HUES6 (cell line): ENCODE results near the gene ADAM8.
"Not testable (repeated sequence)": the region's sequence is repeated elsewhere in the genome, so short reads cannot be mapped to it uniquely, and the experiment has no call there.

ENCODE experiments used
- H3K27ac ChIP-seq: 2 replicates; pipeline ENCODE4 v1.7.0; 2013; ENCODE audit warnings: low read depth, mild to moderate bottlenecking, low read length, inconsistent platforms
- H3K27me3 ChIP-seq: 2 replicates; pipeline ENCODE4 v1.6.1; 2013; ENCODE audit warnings: low read length; ENCODE audit not compliant: control insufficient read depth, insufficient read depth
- H3K36me3 ChIP-seq: 2 replicates; pipeline ENCODE4 v1.6.1; 2013; ENCODE audit warnings: low read length; ENCODE audit not compliant: control insufficient read depth, insufficient read depth
- H3K4me1 ChIP-seq: 2 replicates; pipeline ENCODE4 v1.6.1; 2013; ENCODE audit warnings: low read length; ENCODE audit not compliant: control insufficient read depth, insufficient read depth
- H3K4me3 ChIP-seq: 2 replicates; pipeline ENCODE4 v1.5.1; 2013; ENCODE audit warnings: low read depth, low read length
- H3K9ac ChIP-seq: one replicate; pipeline ENCODE4 v1.6.1; 2013; ENCODE audit warnings: mild to moderate bottlenecking, low read length
- H3K9me3 ChIP-seq: 2 replicates; pipeline ENCODE4 v1.6.1; 2013; ENCODE audit warnings: low read depth, low read length; ENCODE audit not compliant: control insufficient read depth, insufficient read depth

ADAM8 gene

DNA sequence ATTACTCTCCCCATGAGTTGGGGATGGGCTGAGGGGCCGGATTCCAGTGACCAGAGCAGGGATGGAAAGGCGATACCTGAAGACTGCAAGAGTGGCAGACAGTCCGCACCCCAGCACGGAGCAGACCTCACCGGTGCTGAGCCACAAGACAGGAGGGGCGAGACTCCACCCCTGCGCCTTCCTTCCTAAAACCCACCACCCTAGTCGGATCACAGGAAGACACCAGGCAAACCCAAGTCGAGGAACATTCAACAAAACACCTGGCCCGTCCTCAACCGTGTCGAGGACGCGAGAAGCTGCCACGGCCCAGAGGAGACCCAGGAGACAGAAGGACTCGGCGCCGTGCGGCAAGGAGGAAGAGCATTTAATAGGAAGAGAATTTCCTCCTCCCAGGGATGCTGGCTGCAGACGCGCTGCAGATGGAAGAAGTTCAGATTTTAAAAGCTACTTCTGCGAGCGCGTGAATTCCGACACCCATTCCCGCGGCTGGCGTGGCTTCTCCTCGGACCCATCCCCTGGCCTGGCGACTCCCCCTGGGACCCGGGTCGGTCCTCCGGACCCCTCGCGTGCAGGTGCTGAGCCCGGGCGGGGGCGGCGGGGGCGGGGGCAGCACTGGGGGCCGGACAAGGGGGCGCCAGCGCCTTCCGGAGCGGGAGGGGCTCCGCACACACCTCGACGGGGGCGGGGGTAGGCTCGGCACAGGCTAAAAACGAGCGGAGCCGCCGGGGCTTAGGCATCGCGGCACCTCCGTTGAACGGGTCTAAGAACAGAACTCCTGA, 47.2 kb downstream of the ADAM8 start:
- Histone ChIP-seq H3K9ac (no peak overlapping the region), H3K27ac (no peak overlapping the region), H3K4me1 (peaks cover 48% of the 10 kb centered on the region), H3K9me3 (no peaks in the 10 kb centered on the region), H3K4me3 (peak overlapping the region; percentile 58), H3K36me3 (no peaks in the 10 kb centered on the region), H3K27me3 (peaks cover 75% of the 10 kb centered on the region)

DNA sequence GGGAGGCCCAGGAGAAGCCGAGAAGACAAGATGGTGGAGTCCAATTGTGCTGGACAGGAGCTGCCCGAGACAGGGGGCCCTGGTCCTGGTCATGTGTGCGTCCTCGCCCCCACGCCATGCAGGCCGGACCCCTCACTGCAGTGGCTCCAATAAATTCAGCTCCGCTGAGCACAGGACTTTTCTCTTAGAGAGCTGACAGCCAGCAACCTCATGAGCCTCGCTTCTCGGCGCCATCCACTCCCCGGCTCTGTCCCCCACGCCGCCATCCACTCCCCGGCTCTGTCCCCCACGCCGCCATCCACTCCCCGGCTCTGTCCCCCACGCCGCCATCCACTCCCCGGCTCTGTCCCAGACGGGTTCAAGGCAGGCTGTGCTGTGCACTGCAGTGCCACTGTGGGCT, 49.4 kb downstream of the ADAM8 start:
- Histone ChIP-seq H3K4me3 (no peak overlapping the region), H3K9ac (no peak overlapping the region), H3K4me1 (peaks cover 40% of the 10 kb centered on the region), H3K36me3 (no peaks in the 10 kb centered on the region), H3K27me3 (peaks cover 53% of the 10 kb centered on the region), H3K27ac (no peak overlapping the region), H3K9me3 (no peaks in the 10 kb centered on the region)

DNA sequence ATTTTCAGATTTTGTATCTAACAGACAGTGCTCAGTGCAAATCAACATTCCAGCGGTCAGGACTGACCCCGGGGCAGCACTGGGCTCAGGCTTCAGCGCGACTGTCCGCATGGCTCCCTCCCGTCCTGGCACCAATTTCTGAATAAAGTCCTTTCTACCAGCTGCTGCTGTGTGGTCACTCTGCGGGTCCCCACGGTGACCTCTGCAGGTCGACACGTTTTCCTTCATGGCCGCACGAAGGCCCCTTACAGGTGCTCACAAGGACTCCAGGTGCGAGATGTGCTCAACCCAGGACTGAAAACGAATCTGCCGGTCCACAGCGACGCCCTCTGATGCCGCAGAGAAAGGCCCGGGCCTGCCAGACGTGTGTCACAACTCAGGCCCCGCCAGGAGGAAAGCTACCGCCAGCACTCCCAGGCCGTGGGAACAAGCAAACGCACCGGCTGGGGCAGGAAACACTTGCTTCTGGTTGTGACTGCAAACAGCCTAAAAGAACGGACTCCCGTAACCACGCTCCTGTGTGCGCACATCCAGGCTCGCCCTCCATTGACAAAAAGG, 50.3 kb downstream of the ADAM8 start:
- Histone ChIP-seq H3K27ac (no peak overlapping the region), H3K27me3 (peaks cover 44% of the 10 kb centered on the region), H3K9me3 (no peaks in the 10 kb centered on the region), H3K9ac (no peak overlapping the region), H3K4me1 (peaks cover 32% of the 10 kb centered on the region), H3K4me3 (no peak overlapping the region), H3K36me3 (no peaks in the 10 kb centered on the region)

DNA sequence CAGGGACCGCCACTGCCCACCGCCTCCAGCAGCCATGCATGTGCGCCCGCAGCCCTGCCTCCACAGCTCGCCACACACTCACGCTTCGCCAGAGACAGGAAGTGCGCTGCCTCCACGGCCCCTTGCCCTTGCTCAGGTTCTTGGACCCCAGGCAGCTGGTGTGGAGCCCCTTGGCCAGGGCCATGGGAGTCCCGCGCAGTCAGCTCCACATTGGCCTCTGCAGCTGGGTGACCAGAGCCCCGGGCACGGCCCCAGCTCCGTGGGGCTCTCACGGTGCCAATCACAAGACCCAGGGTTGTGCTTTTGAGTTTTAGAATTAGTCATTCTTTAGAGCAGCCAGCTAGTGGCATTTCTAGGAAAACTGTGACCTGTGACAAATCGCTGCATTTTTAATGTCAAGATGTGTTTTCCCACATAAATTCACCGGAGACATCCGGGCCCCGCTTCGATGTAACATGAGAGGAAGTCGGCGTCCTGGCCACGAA, 50.9 kb downstream of the ADAM8 start:
- Histone ChIP-seq H3K4me1 (peaks cover 29% of the 10 kb centered on the region), H3K27ac (peak overlapping the region; percentile 57)

DNA sequence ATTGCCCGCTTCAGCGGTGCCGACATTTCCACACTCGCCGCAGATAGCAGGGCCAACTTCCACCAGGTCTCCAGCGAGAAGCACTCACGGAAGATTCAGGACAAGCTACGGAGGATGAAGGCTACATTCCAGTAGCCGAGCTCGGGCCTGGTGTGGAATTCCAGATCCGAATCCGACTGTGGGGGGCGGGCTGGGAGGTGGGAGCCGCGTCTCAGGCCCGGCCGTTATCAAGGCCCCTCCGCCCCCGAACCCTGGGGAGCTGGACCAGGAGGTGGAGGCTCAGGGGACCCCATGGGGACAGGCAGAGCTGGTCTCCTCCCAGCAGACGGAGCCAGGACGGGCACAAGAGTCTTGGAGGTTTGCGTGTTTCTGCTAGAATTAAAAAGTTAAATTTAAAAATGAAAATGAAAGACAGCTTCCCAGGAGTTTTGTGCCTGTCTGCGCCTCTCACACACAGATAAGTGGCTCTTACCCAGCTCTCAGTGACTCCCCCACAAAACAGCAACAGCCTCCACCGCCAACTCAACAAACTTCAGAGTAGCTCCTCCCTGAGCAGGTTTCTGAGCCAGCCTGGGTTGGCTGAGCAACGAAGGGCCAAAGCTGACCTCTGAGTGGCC, 51.8 kb downstream of the ADAM8 start:
- H3K27ac ChIP-seq = peak overlapping the region; percentile 57; the same call in 1 of the 2 replicates
- H3K9ac ChIP-seq = no peak overlapping the region
- peaks cover 38% of the 10 kb centered on the region for H3K27me3 ChIP-seq

More for the DNA sequence above, 50.9 kb downstream of the ADAM8 start:
- H3K9ac ChIP-seq = no peak overlapping the region
- H3K9me3 ChIP-seq = no peaks in the 10 kb centered on the region
- no peaks in the 10 kb centered on the region for H3K36me3 ChIP-seq
- H3K27me3 ChIP-seq = peaks cover 44% of the 10 kb centered on the region
- no peak overlapping the region for H3K4me3 ChIP-seq

DNA sequence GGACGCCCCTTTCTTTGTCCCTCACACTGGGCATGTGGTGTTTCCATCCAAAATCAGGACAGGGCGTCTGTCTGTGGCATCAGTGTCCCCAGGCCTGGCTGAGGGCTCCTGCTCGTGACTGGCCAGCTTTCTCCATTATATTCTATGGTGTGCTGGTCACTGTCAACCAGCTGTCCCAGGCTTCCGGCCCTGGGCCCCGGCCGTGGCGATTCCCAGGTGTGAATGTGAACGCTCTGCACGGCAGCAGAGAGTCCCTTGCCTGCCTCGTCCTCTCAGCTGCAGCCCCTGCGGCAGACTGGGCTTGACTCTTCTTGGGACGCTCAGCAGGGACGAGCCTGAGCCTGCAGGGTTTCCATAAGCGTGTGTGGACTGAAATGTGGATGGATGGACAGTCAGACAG, 52.6 kb downstream of the ADAM8 start:
- no peaks in the 10 kb centered on the region for H3K36me3 ChIP-seq
- H3K4me1 ChIP-seq = peaks cover 31% of the 10 kb centered on the region
- H3K9ac ChIP-seq = no peak overlapping the region
- no peaks in the 10 kb centered on the region for H3K9me3 ChIP-seq
- no peak overlapping the region for H3K27ac ChIP-seq
- H3K27me3 ChIP-seq = peaks cover 30% of the 10 kb centered on the region
- no peak overlapping the region for H3K4me3 ChIP-seq

More for the DNA sequence above, 51.8 kb downstream of the ADAM8 start:
- Histone ChIP-seq H3K4me1 (peaks cover 29% of the 10 kb centered on the region), H3K9me3 (no peaks in the 10 kb centered on the region), H3K36me3 (no peaks in the 10 kb centered on the region), H3K4me3 (no peak overlapping the region)

DNA sequence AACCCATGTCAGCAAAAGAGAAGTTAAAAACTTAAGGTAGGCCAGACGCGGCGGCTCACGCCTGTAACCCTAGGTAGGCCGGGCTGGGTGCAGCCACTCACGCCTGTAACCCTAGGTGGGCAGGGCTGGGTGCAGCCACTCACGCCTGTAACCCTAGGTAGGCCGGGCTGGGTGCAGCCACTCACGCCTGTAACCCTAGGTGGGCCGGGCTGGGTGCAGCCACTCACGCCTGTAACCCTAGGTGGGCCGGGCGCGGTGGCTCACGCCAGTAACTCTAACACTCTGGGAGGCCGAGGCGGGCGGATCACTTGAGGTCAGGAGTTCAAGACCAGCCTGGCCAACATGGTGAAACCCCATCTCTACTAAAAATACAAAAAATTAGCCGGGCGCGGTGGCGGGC, 54.9 kb downstream of the ADAM8 start:
- H3K27me3 ChIP-seq = peaks cover 12% of the 10 kb centered on the region; the same call in 1 of the 2 replicates
- H3K9me3 ChIP-seq, H3K9ac ChIP-seq, H3K27ac ChIP-seq, H3K36me3 ChIP-seq, H3K4me3 ChIP-seq: not testable (repeated sequence)
- H3K4me1 ChIP-seq = peaks cover 33% of the 10 kb centered on the region; the same call in 1 of the 2 replicates

DNA sequence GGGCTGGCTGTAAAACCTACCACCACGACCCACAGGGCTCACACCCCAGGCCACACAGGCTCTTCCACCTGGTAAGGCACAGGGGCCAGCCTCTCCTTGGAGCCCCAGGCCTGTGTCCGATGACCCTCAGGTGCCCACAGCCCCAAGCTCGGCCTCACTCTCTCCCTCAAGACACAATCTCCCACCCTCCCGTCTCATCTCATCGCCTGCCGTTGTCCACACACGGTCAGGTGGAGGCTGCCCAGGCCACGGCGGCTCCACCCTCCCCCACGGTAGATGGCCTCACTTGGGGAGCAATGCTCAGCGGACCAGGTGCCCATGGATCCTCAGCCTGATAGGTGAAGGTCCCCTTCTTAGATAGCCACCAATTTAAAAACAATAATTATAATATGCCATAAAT, 55.3 kb downstream of the ADAM8 start:
- no peaks in the 10 kb centered on the region for H3K36me3 ChIP-seq
- H3K4me1 ChIP-seq = peaks cover 30% of the 10 kb centered on the region; the same call in 1 of the 2 replicates
- H3K9me3 ChIP-seq = no peaks in the 10 kb centered on the region
- H3K4me3 ChIP-seq = no peak overlapping the region
- no peak overlapping the region for H3K27ac ChIP-seq
- H3K27me3 ChIP-seq = peaks cover 8% of the 10 kb centered on the region; the same call in 1 of the 2 replicates
- no peak overlapping the region for H3K9ac ChIP-seq

DNA sequence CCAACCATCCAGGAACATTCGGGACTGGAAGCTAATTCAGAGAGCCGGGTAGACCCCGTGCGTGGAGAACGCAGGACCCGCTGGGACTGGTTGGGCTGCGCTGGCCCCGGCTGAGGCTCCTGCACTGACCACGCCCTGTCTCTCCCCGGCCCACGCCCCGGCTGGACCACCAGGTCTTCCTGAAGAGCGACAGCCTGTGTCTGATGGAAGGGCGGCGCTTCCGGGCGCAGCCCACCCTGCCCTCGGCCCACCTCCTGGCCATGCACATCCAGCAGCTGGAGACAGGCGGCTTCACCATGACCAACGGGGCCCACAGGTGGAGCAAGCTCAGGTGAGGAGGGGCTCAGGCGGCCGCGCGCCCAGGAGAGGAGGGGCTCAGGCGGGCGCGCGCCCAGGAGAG, 56.9 kb downstream of the ADAM8 start:
- H3K4me1 ChIP-seq = peaks cover 15% of the 10 kb centered on the region; the same call in 1 of the 2 replicates
- peaks cover 5% of the 10 kb centered on the region; the same call in 1 of the 2 replicates for H3K27me3 ChIP-seq
- no peak overlapping the region for H3K9ac ChIP-seq
- no peak overlapping the region for H3K27ac ChIP-seq
- no peaks in the 10 kb centered on the region for H3K9me3 ChIP-seq
- H3K36me3 ChIP-seq = no peaks in the 10 kb centered on the region
- H3K4me3 ChIP-seq = peak overlapping the region; percentile 43

DNA sequence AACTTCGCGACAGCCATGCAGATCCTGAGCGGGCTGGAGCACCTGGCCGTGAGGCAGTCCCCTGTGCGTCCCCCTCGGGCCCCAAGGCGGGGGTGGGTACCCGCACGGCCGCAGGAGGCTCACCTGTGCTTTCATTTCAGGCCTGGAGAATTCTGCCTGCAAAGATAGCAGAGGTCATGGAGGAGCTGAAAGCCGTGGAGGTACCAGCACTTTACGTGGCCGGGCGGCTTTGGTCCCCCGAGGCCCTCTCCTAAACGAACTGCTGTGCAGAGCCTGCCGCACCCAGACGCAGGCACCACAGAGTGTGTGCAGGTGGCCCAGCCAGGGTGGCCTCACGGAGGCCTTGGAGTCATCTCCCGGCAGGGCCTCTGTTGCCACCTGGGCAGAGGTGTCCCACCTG, 57.8 kb downstream of the ADAM8 start:
- Histone ChIP-seq H3K27ac (no peak overlapping the region), H3K9me3 (no peaks in the 10 kb centered on the region), H3K4me3 (no peak overlapping the region), H3K27me3 (peaks cover 5% of the 10 kb centered on the region; the same call in 1 of the 2 replicates), H3K9ac (no peak overlapping the region), H3K36me3 (no peaks in the 10 kb centered on the region), H3K4me1 (peaks cover 9% of the 10 kb centered on the region; the same call in 1 of the 2 replicates)
